ENCODE results near the gene KLC4.

DNA sequence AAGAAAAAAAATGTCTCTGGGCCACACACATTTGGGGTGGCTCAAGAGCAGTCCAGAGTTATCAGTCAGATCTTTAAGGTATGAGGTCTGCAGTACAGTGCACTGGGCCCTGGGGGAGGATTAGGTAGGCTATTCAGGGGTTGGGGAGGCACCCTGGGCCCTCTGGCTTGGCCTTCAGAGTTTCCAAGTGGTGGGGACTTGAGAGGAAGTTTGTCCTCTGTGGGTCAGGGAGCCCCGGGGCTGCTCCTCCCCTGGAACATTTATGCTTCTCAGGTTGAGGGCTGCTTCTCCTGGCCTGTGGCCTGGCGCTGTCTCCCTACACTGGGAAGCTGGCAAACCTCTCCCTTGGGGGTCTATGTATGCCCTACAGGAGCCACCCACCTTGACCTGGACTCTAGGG, 62.7 kb downstream of the KLC4 start:
- no peak for TF ChIP-seq POLR2A (IDR thresholded peaks at IDR 0.05)
- TF ChIP-seq CTCF (IDR thresholded peaks at IDR 0.05), result no peak
- no peak for TF ChIP-seq POLR2AphosphoS5 (IDR thresholded peaks at IDR 0.05)

Measured in breast epithelium (tissue), 3 donors.